SKM-1 treated with dmso at 0.1 percent for 144 hours (cell line): ENCODE results near the gene SLC39A11.
A peak's percentile ranks its signal among the peaks of the same experiment; 100 is the strongest.
"Not testable (repeated sequence)": the region's sequence is repeated elsewhere in the genome, so short reads cannot be mapped to it uniquely, and the experiment has no call there.

Experiments used
- DNase-seq: peaks from one replicate; lab custom pipeline; 2025; ENCODE audit not compliant: unreplicated experiment; lab: John Stamatoyannopoulos, UW

The SLC39A11 gene

GRCh38 chr17:73092523-73093135 is at the start of gene SLC39A11:
Gene SLC39A11, minus strand, starts transcription at chr17:73092688. Its CDS starts 3,924 bp downstream, at chr17:73088764.
- DNase-seq: peak; percentile 98

DNA sequence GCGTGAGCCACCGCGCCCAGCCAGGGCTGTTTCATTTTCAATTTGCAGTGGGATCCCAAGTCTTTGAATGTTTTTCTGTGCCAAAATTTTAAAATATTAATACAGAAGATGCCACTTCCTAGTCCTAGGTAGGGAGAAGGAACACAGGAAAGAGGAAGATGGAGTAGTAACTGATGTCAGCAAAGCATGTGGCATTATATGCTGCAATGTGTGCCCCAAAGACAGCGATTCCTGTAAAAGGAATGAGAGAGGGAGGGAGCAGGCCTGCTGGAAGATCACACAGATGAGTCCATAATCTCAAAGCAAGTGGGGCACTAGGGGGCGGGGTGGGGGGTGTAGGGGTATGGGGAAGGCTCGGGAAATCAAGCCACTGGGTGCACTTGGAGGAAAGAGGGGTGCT is 48.9 kb upstream of the SLC39A11 start:
- peak; percentile 28 for DNase-seq

DNA sequence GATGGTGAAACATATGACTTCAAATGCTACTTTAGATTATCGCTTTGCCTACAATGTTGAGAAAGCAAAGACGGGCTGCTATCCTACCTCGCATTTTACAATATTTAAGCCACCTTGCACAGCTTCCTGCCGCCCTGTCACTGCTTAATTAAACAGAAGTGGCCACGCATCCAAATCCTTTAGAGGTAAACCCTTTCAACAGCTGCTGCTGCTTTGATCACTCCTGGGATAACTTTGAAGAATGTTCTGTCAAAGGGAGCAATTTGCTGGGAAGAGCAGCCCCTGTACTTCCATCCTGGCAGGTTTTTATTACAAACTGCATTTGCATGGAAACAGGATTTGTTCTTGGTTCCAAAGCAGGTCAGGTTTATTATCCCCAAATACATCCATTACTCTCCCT is 48.1 kb upstream of the SLC39A11 start:
- no peak for DNase-seq

DNA sequence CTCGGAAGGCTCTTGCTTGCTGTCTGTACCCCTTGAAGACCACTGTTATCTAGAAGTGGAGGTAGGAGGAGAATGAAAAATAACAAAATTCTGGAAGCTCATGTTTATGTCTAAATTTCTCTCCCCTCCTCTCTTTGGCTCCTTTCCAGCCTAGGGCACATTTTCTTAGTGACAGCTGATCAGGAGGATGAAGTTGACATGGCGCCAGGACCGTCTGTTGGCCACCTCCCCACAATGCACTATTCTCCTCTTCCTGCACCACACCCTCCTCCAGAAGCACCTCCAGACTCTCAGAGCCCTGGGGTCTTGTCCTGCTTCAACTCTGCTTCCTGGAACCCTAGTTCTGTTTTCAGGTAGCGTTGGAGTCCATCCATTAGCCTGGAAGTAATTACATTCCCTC is 46.8 kb upstream of the SLC39A11 start:
- DNase-seq: no peak

DNA sequence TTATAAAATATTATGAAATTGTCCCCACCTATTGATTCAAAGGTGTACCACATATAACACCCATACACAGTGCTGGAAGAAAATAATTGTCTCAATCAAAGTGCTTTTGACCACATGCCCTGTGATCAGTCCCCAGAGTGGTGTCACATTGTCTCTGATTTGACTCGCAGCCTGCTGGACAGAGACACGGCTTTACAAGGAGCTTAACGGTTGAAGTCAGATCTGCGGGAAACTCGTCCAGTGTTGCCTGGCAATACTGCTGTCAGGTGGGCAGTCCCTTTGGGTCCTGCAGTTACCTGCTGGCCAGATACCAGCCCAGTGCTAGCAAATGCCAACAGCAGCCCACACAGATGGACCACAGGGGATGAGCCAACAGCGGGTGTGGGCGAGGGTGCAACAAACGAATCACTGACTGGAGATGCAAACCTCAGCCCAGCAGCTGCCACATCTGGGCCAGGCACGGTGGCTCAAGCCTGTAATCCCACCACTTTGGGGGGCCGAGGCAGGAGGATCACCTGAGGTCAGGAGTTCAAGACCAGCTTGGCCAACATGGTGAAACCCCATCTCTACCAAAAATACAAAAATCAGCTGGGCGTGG is 46.2 kb upstream of the SLC39A11 start:
- no peak for DNase-seq

GRCh38 chr17:73137376-73137775 is 44.9 kb upstream of the SLC39A11 start:
- DNase-seq: no peak

DNA sequence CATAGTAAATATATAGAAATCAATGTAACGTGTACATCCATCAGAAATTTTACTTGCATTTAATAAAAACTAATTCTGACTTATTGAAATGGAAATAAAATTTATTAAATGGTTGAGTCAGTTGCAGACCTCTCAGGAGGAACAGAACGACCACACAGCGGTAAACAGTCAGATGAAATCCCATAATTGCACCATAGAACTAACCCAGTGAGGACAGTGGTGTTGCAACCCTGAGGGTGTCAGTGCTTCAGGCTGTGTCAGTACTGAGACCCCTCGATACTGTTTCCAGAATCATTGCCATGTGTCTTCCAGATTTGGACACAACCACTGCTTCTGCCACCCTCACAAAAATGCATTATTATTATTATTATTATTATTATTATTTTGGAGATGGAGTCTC is 43.3 kb upstream of the SLC39A11 start:
- DNase-seq: peak; percentile 32

GRCh38 chr17:73133911-73134649 is 41.6 kb upstream of the SLC39A11 start:
- no peak for DNase-seq

- no peak for DNase-seq
Observed at GRCh38 chr17:73132085-73132492, 39.6 kb upstream of the SLC39A11 start.

- not testable (repeated sequence) for DNase-seq
Observed at GRCh38 chr17:73131439-73131838, 39.0 kb upstream of the SLC39A11 start.

DNA sequence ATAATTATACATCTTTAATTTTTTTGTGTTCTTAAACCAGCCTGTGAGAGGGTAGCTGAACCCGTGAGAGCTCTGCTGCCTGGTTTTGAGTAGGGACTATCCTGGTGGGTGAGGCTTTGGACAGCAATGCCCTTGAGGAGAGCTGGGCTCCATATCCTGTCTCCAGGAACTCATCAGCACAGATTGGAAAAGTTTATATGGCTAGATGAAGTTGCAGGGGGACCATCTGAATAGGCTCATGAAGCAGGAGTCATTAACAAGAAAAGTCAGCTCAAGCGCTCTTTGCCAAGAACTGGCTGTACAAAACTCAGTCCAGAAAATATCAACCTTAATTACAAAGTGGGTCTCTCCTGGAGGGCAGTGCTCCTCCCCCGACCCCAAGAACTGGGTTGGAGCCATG is 38.5 kb upstream of the SLC39A11 start:
- no peak for DNase-seq

DNA sequence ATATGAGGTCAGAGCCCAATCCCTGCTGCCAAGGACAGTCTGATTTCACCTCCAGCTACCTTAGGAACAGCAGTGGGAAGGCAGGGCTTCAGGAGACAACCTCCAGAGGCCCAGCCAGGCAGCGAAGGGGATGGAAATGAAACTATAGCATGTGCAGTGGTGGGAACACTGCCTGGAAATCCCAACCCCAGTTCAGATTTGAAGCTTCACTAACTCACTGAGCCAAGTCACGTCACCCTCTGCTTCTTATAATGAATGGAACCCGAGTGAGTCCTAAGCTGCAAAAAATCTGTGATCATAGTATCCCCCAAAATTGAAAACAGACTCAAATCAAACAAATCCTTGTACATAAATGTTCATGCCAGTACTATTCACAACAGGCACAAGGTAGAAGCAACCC is 36.0 kb upstream of the SLC39A11 start:
- no peak for DNase-seq

GRCh38 chr17:73126716-73127473 is 34.4 kb upstream of the SLC39A11 start:
- DNase-seq: no peak

DNA sequence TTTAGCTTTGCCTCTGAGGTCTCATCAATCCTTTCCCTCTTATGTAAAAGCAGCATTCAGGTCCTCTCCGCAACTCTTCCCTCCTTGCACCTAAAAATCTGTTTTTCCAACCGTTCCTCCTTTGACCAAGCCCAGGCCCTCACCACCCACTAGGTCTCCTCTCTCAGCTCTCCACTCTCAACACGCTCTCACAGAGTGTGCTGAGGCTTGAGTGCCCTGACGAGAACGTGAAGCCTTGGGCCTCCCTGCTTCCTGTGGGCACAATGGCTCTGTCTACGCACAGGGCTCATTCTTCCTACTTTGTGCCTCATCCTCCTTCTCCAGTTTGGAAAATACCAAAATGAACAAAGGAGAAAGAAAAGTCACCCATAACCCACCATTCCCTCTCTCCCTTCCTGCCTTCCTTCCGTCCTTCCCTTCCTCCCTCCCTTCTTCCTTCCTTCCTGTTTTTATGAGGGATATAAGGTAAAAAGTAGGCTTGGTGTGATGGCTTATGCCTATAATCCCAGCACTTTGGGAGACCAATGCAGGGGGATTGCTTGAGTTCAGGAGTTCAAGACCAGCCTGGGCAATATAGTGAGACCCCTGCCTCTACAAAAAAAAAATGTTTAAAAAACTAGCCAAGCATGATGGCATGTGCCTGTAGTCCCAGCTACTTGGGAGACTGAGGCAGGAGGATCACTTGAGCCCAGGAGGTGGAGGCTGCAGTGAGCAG is 31.3 kb upstream of the SLC39A11 start:
- DNase-seq: no peak

GRCh38 chr17:73122953-73123605 is 30.6 kb upstream of the SLC39A11 start:
- DNase-seq: no peak

- DNase-seq: no peak
Observed at GRCh38 chr17:73121506-73121905, 29.0 kb upstream of the SLC39A11 start.

DNA sequence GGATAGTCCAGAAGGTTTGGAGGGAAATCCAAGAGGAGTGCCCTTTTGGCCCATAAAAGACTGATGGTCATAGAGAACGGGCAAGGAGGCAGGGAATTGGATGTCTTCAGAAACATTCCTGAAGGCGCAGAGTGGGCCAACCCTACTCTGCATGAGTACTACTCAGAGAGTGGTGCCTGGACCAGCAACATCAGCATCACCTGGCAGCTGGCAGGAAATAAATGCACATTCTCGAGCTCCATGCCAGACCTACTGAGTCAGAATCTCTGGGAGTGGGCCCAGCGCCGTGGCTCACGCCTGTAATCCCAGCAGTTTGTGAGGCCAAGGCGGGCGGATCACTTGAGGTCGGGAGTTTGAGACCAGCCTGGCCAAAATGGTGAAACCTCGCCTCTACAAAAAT is 27.1 kb upstream of the SLC39A11 start:
- DNase-seq: no peak

DNA sequence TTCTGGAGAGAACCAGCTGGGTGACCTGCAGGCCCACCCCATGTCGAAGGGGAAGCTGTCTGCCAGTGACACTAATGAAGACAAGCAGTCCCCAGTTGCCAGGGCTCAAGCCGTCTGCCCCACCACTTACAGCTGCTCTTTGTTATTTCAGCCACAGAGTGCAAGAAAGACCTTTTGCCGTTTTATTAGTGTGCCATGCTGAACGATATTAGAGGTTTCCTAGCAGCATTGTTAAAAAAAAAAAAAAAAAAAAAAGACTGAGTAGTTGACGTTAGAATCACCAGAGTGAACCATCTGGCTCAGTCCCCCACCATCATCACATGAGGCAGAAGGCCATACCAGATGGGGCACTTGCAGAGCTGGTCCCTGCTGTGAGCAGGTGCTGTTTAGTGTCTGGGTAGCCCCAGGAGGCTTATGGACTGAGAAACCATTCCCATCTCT is 26.5 kb upstream of the SLC39A11 start:
- DNase-seq: no peak

DNA sequence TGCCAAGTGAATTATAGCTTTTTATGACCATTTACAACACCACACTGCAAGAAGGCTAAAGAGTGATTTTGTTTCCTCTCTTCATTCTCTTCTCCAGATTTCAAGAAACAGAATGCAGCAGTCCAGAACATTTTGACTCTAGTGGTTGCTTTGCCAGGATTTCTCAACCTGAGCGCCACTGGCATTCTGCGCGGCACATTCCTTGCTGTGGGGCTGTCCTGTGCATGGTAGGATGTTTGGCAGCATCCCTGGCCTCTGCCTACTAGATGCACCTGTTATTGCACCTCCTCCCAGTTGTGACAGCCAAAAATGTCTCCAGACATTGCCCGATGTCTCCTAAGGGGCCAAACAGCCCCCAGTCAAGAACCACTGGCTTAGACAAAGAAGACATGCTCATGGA is 25.7 kb upstream of the SLC39A11 start:
- no peak for DNase-seq

- no peak for DNase-seq
Observed at GRCh38 chr17:73112246-73112645, 19.8 kb upstream of the SLC39A11 start.
